ENCODE measurements around the gene C20orf144.

GRCh38 chr20:33656783-33657703 lies 5.1 kb upstream of the C20orf144 start:
- TF ChIP-seq CTCF (IDR thresholded peaks at IDR 0.05) (no peak), POLR2A (IDR thresholded peaks at IDR 0.05) (no peak), EP300 (IDR thresholded peaks at IDR 0.05) (no peak)
